GM13977 (cell line): Measurements from ENCODE around the gene KCNIP4.

ENCODE experiments used
- DNase-seq: peaks from one replicate; pipeline ENCODE4 v3.0.0; 2012; ENCODE audit warnings: low spot score
- CTCF ChIP-seq: IDR thresholded peaks from 2 replicates; pipeline ENCODE4 v1.5.1; 2012; ENCODE audit warnings: mild to moderate bottlenecking, control low read depth; ENCODE audit not compliant: insufficient read depth; ENCODE audit errors: extremely low read depth, missing control alignments
- in situ Hi-C: fragments of 300-500 bp; cut with MboI; formaldehyde crosslinking; loops from one replicate; pipeline ENCODE4 v1.12.0; 2022; ENCODE audit warnings: low sequenced_read_pairs, low pct_unique_long_range_greater_than_20kb, mixed read lengths, inconsistent platforms; ENCODE audit not compliant: unreplicated experiment

The KCNIP4 gene

GRCh38 chr4:21885241-21885640 is 63.3 kb downstream of the KCNIP4 start:
- in situ Hi-C loops: no loop called here
- no peak for TF ChIP-seq CTCF
- no peak for DNase-seq

- in situ Hi-C loops: no loop called here
- DNase-seq: no peak
- no peak for TF ChIP-seq CTCF
Measured at GRCh38 chr4:21884615-21885014, 64.0 kb downstream of the KCNIP4 start.

- no peak for TF ChIP-seq CTCF
- DNase-seq: no peak
- in situ Hi-C loops: no loop called here
Measured at GRCh38 chr4:21882051-21882839, 66.3 kb downstream of the KCNIP4 start.

- in situ Hi-C loops: no loop called here
- DNase-seq: no peak
- TF ChIP-seq CTCF: no peak
Measured at GRCh38 chr4:21879187-21879586, 69.4 kb downstream of the KCNIP4 start.

- in situ Hi-C loops: no loop called here
- DNase-seq: no peak
- TF ChIP-seq CTCF: no peak
Measured at GRCh38 chr4:21876711-21877110, 71.9 kb downstream of the KCNIP4 start.

- no peak for TF ChIP-seq CTCF
- no peak for DNase-seq
- in situ Hi-C loops: no loop called here
Measured at GRCh38 chr4:21873145-21873544, 75.4 kb downstream of the KCNIP4 start.
